Measurements from ENCODE around the gene GAB3.
"Not testable (repeated sequence)": the region's sequence is repeated elsewhere in the genome, so short reads cannot be mapped to it uniquely, and the experiment has no call there.

The GAB3 gene

GRCh38 chrX:154654925-154655324 is 96.0 kb downstream of the GAB3 start:
- no peaks in the 10 kb centered on the region for H4K20me1 ChIP-seq (ENCODE audit: insufficient read depth, low read length)
- TF ChIP-seq EZH2phosphoT487 (IDR thresholded peaks at IDR 0.05; ENCODE audit: low read depth) (no peak), CTCF (IDR thresholded peaks at IDR 0.05; ENCODE audit: low read depth, low read length) (no peak)
- no peak overlapping the region for H2AFZ ChIP-seq (ENCODE audit: low read depth, low read length)
- H3K9me3 ChIP-seq (ENCODE audit: insufficient read depth, low read length): no peaks in the 10 kb centered on the region
- no peak overlapping the region for H3K9ac ChIP-seq (ENCODE audit: low read length)
- no peaks in the 10 kb centered on the region for H3K36me3 ChIP-seq (replicated peaks; ENCODE audit: low read depth, low read length)
- H3K79me2 ChIP-seq (ENCODE audit: low read length): no peaks in the 10 kb centered on the region
- H3K4me2 ChIP-seq (ENCODE audit: low read length): no peak overlapping the region
- no peak overlapping the region for H3K4me3 ChIP-seq (ENCODE audit: low read length)
- H3K4me1 ChIP-seq (ENCODE audit: low read length): no peaks in the 10 kb centered on the region
- H3K27me3 ChIP-seq (ENCODE audit: low read depth, low read length): no peaks in the 10 kb centered on the region
- H3K27ac ChIP-seq (ENCODE audit: low read length): no peak overlapping the region

DNA sequence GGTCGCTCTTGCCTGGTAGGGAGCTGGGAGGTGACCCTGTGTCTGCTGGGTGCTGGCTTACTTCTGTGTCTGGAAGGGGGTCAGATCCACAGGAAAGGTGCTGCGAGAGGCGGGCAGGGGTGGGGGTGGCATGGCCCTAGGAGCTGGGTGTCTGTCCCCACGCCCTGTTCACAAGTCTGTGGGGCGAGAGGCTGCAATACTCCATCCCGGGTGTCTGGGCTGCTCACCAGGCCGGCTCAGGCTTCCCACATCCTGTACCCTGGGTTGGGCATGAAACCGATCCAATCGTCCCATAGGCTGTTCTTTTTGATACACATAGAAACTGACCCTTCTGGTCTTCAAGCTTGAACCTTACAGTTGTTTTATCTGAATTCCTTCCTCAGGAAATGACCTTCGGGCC is 96.5 kb downstream of the GAB3 start:
- H3K4me1 ChIP-seq (ENCODE audit: low read length): no peaks in the 10 kb centered on the region
- no peak overlapping the region for H3K4me2 ChIP-seq (ENCODE audit: low read length)
- TF ChIP-seq CTCF (IDR thresholded peaks at IDR 0.05; ENCODE audit: low read depth, low read length) (no peak), EZH2phosphoT487 (IDR thresholded peaks at IDR 0.05; ENCODE audit: low read depth) (no peak)
- no peaks in the 10 kb centered on the region for H3K79me2 ChIP-seq (ENCODE audit: low read length)
- H3K27ac ChIP-seq (ENCODE audit: low read length): no peak overlapping the region
- H2AFZ ChIP-seq (ENCODE audit: low read depth, low read length): no peak overlapping the region
- H3K9ac ChIP-seq (ENCODE audit: low read length): no peak overlapping the region
- no peak overlapping the region for H3K4me3 ChIP-seq (ENCODE audit: low read length)
- no peaks in the 10 kb centered on the region for H4K20me1 ChIP-seq (ENCODE audit: insufficient read depth, low read length)
- H3K36me3 ChIP-seq (replicated peaks; ENCODE audit: low read depth, low read length): no peaks in the 10 kb centered on the region
- H3K9me3 ChIP-seq (ENCODE audit: insufficient read depth, low read length): no peaks in the 10 kb centered on the region
- no peaks in the 10 kb centered on the region for H3K27me3 ChIP-seq (ENCODE audit: low read depth, low read length)

- not testable (repeated sequence) for H3K9me3 ChIP-seq (ENCODE audit: insufficient read depth, low read length); H3K4me3 ChIP-seq (ENCODE audit: low read length); H3K4me2 ChIP-seq (ENCODE audit: low read length); H2AFZ ChIP-seq (ENCODE audit: low read depth, low read length); H3K27me3 ChIP-seq (ENCODE audit: low read depth, low read length); H4K20me1 ChIP-seq (ENCODE audit: insufficient read depth, low read length); H3K9ac ChIP-seq (ENCODE audit: low read length); H3K36me3 ChIP-seq (replicated peaks; ENCODE audit: low read depth, low read length); H3K27ac ChIP-seq (ENCODE audit: low read length); H3K79me2 ChIP-seq (ENCODE audit: low read length); H3K4me1 ChIP-seq (ENCODE audit: low read length)
Observed at GRCh38 chrX:154653413-154653812, 97.5 kb downstream of the GAB3 start, which contains the start of gene CTAG2. CTAG2 (minus strand) TSS chrX:154653579; CDS start chrX:154653515, 64 bp downstream.

- Histone ChIP-seq H3K4me2 (ENCODE audit: low read length) (no peak overlapping the region), H3K27ac (ENCODE audit: low read length) (no peak overlapping the region), H4K20me1 (ENCODE audit: insufficient read depth, low read length) (no peaks in the 10 kb centered on the region), H3K4me3 (ENCODE audit: low read length) (no peak overlapping the region), H3K9ac (ENCODE audit: low read length) (no peak overlapping the region), H3K4me1 (ENCODE audit: low read length) (no peaks in the 10 kb centered on the region), H3K9me3 (ENCODE audit: insufficient read depth, low read length) (no peaks in the 10 kb centered on the region), H2AFZ (ENCODE audit: low read depth, low read length) (no peak overlapping the region), H3K79me2 (ENCODE audit: low read length) (no peaks in the 10 kb centered on the region), H3K27me3 (ENCODE audit: low read depth, low read length) (no peaks in the 10 kb centered on the region), H3K36me3 (replicated peaks; ENCODE audit: low read depth, low read length) (no peaks in the 10 kb centered on the region)
- TF ChIP-seq EZH2phosphoT487 (IDR thresholded peaks at IDR 0.05; ENCODE audit: low read depth) (no peak), CTCF (IDR thresholded peaks at IDR 0.05; ENCODE audit: low read depth, low read length) (no peak)
Observed at GRCh38 chrX:154653048-154653401, 97.9 kb downstream of the GAB3 start.

All from OCI-LY3 (cell line).